PC-9 (cell line): Measurements from ENCODE around the gene ARHGEF6.

Experiments used
- CTCF ChIP-seq: fragments of 200-600 bp; sonication (generic); conservative IDR thresholded peaks from 2 replicates; pipeline ENCODE4 v1.6.1; 2017; ENCODE audit warnings: mixed run types, antibody characterized with exemption, mild to moderate bottlenecking, moderate library complexity
- EZH2 ChIP-seq: fragments of 200-600 bp; sonication (generic); IDR thresholded peaks from 2 replicates; pipeline ENCODE4 v1.8.0; 2017; ENCODE audit warnings: antibody characterized with exemption, low read depth

GRCh38 chrX:136650811-136651210 is 129.9 kb downstream of the ARHGEF6 start:
- TF ChIP-seq CTCF (no peak), EZH2 (no peak)
